ENCODE measurements around the gene SPATA4. TPM values are rescaled to one million over a fixed set of nuclear protein-coding genes. Genes with fewer than 3 reads are reported as not detected.

Gene SPATA4
- total and polyA plus RNA-seq, 2 of the 4 experiments (the other 2 are of a cell fraction) = under 0.01 to 0.09 TPM

DNA sequence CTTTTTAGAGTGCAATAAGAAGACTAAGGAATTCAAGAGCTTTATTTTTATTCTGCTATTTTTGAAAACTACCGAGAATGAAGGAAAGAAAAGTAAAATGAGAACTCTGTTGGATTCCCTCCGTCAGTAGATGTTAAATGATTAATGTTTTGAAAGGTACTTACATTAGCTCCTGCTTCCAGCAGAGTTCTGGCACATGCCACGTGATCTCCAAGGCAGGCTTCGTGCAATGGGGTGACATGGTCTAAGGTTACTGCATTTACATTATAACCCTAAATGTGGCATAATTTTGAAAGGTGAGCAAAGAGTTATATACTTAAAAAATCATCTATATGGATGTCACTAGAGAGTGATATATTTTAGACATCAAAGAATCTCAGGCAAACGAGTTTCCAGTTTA, 26.8 kb upstream of the SPATA4 start:
- 100% methylated on average over 1 of the region's 5 CpGs; no CpG with 5 or more reads in 1 of the 2 experiments for WGBS, 2 experiments (ENCODE audit: extremely low coverage in 2 of 2, insufficient read length in 1 of 2)
- Histone ChIP-seq H2BK120ac (ENCODE audit: low read depth, low read length) (no peak overlapping the region), H3K4me2 (ENCODE audit: low read depth, low read length) (no peak overlapping the region), H2BK5ac (ENCODE audit: low read depth, low read length, poor library complexity, severe bottlenecking) (no peak overlapping the region), H2AK5ac (ENCODE audit: low read depth, low read length) (no peak overlapping the region), H4K20me1 (ENCODE audit: insufficient read depth, low read length) (no peaks in the 10 kb centered on the region), H3K9ac (ENCODE audit: low read depth, low read length) (no peak overlapping the region), H2AK9ac (replicated peaks; ENCODE audit: low read depth, low read length, poor library complexity) (no peak overlapping the region), H3K27me3 (ENCODE audit: control insufficient read depth, insufficient read depth, low read length) (no peaks in the 10 kb centered on the region), H3K23ac (ENCODE audit: low read depth, low read length) (no peak overlapping the region), H4K5ac (ENCODE audit: low read depth, low read length) (no peak overlapping the region), H2BK15ac (ENCODE audit: low read depth, low read length) (no peak overlapping the region), H3K4ac (ENCODE audit: low read depth, low read length) (no peak overlapping the region), H3K4me1 (ENCODE audit: control insufficient read depth, insufficient read depth, low read length) (no peaks in the 10 kb centered on the region), H3K27ac (ENCODE audit: insufficient read depth, low read length) (no peak overlapping the region), H2BK20ac (ENCODE audit: low read depth, low read length) (no peak overlapping the region), H3K9me1 (ENCODE audit: insufficient read depth, low read length) (no peaks in the 10 kb centered on the region), H3K36me3 (ENCODE audit: control insufficient read depth, insufficient read depth, low read length) (no peaks in the 10 kb centered on the region), H3K56ac (ENCODE audit: extremely low read depth, insufficient read depth, low read length) (no peak overlapping the region), H3K14ac (replicated peaks; ENCODE audit: low read depth, low read length) (no peak overlapping the region), H4K8ac (ENCODE audit: low read depth in 2 of 2, low read length in 2 of 2) (no peak overlapping the region), H3K18ac (ENCODE audit: low read depth, low read length) (no peak overlapping the region), H4K91ac (ENCODE audit: insufficient read depth, low read depth, low read length) (no peak overlapping the region), H3K9me3 (ENCODE audit: control insufficient read depth, insufficient read depth, low read length) (no peaks in the 10 kb centered on the region), H3K79me1 (ENCODE audit: low read depth in 1 of 2, low read length in 2 of 2) (no peaks in the 10 kb centered on the region), H3K4me3 (ENCODE audit: insufficient read depth, low read depth, low read length) (no peak overlapping the region), H2AFZ (replicated peaks; ENCODE audit: low read length, poor library complexity) (no peak overlapping the region)
- ChIA-PET POLR2A (ENCODE audit: unreplicated experiment) (no interaction called here), CTCF (no interaction called here)
- in situ Hi-C loops (cut with MboI; ENCODE audit: low sequenced_read_pairs) = no loop called here
- intact Hi-C loops (cut with micrococcal nuclease) = no loop called here
- ATAC-seq (ENCODE audit: low read depth) (no peak), DNase-seq (no peak)
- BruUV-seq (replicated peaks) = no TSS peak
- dilution Hi-C loops (cut with HindIII; ENCODE audit: low sequenced_read_pairs, unreplicated experiment) = no loop called here
- no peak for TF ChIP-seq POLR2A (IDR thresholded peaks at IDR 0.05; ENCODE audit: low read depth, low read length)
- TF ChIP-seq, protein P1, sequence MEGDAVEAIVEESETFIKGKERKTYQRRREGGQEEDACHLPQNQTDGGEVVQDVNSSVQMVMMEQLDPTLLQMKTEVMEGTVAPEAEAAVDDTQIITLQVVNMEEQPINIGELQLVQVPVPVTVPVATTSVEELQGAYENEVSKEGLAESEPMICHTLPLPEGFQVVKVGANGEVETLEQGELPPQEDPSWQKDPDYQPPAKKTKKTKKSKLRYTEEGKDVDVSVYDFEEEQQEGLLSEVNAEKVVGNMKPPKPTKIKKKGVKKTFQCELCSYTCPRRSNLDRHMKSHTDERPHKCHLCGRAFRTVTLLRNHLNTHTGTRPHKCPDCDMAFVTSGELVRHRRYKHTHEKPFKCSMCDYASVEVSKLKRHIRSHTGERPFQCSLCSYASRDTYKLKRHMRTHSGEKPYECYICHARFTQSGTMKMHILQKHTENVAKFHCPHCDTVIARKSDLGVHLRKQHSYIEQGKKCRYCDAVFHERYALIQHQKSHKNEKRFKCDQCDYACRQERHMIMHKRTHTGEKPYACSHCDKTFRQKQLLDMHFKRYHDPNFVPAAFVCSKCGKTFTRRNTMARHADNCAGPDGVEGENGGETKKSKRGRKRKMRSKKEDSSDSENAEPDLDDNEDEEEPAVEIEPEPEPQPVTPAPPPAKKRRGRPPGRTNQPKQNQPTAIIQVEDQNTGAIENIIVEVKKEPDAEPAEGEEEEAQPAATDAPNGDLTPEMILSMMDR (conservative IDR thresholded peaks at IDR 0.05; ENCODE audit: low read depth, low read length) = no peak
- TF ChIP-seq BHLHE40 (IDR thresholded peaks at IDR 0.05; ENCODE audit: low read depth, low read length) = no peak
